Measurements from ENCODE around the gene CGREF1. TPM values are rescaled to one million over a fixed set of nuclear protein-coding genes. Genes with fewer than 3 reads are reported as not detected.

CGREF1 gene, protein sequence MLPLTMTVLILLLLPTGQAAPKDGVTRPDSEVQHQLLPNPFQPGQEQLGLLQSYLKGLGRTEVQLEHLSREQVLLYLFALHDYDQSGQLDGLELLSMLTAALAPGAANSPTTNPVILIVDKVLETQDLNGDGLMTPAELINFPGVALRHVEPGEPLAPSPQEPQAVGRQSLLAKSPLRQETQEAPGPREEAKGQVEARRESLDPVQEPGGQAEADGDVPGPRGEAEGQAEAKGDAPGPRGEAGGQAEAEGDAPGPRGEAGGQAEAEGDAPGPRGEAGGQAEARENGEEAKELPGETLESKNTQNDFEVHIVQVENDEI
- total RNA-seq, result 1 to 10 TPM in 1 of 4 donors, under 1 TPM in 2, not detected in 1; 0.50 to 1.4 (median 0.92) TPM

DNA sequence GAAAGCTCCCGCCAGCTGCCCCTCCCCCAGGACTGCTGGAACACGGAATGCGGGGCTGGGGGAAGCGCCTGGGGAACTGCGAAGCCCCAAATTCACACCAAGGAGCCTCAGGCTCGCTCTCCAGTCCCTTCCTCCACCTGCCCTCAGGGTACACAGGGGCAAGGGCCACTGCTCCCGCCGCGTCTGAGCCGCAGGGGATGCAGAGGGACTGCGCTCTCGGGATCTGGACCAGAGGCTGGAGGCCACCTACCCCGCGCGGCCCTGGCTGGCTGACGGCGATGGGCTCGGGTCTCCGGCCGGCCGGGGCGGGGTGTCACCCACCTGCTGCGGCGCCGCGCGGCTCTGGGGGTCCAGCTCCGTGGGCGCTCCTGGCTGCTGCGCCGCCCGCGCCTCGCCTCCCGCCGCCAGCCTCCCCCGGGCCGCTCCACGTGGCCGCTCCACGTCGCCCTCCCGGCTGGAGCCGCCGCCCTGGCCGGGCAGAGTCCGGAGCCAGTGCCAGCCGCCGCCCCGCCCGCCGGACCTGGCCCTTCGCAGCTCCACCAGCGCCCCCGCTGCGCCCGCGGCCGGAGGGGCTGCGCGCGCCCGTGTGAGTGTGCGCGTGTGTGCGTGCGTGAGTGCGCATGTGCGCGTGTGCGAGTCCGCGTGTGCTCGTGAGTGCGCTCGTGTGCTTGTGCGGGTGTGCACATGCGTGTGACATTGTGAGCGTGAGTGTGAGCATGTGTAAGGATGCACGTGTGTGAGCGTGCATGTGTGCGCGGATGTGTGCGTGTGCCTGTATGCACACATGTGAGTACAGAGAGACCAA is at the start of gene CGREF1:
CGREF1 (minus strand) TSS at position 604 of the 805 bp plus-strand sequence. CDS start 14,762 bp downstream, outside the sequence.
- DNase-seq (ENCODE audit: extremely low spot score), result no peak
- 35% methylated on average over 9 of the region's 84 CpGs for WGBS
- TF ChIP-seq EP300 (IDR thresholded peaks at IDR 0.05), result no peak
- no peak for TF ChIP-seq POLR2AphosphoS5 (IDR thresholded peaks at IDR 0.05)
- TF ChIP-seq, protein P1, sequence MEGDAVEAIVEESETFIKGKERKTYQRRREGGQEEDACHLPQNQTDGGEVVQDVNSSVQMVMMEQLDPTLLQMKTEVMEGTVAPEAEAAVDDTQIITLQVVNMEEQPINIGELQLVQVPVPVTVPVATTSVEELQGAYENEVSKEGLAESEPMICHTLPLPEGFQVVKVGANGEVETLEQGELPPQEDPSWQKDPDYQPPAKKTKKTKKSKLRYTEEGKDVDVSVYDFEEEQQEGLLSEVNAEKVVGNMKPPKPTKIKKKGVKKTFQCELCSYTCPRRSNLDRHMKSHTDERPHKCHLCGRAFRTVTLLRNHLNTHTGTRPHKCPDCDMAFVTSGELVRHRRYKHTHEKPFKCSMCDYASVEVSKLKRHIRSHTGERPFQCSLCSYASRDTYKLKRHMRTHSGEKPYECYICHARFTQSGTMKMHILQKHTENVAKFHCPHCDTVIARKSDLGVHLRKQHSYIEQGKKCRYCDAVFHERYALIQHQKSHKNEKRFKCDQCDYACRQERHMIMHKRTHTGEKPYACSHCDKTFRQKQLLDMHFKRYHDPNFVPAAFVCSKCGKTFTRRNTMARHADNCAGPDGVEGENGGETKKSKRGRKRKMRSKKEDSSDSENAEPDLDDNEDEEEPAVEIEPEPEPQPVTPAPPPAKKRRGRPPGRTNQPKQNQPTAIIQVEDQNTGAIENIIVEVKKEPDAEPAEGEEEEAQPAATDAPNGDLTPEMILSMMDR (IDR thresholded peaks at IDR 0.05), result no peak
- TF ChIP-seq POLR2A (IDR thresholded peaks at IDR 0.05; ENCODE audit: low read depth), result no peak

DNA sequence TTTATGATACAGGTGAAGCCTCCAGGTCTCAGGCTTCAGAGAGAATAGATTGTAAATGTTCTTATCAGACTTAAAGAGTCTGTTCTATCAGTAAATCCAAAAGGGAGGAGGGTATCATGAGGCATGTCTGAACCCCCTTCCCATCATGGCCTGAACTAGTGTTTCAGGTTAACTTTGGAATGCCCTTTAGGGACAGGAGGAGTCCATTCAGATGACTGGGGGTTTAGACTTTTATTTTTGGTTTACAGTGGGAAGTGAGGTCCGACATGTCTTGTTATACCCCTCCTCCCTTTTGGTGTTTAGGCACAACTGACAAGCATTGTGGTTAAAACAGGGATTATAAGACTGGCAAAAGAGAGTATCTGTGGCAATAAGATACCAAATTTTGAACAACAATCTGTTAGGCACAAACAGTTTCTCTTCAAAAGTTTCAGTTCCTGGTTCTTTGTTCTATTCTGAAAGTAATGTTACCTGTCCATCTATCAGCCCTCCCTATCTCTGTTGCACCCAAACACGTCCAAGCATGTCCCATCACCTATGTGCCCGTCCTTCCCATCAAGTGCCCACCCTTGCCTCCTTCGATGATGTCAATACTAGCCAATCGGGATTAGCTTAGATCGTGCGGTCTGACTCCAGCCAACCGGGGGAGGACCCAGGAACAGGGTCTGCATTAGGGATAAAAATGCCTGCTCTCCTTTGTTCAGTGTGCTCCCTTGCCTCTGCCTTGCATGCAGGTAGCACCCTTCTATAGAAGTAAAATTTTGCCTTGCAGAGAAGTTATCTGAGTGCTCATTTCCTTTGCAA is 46.2 kb upstream of the CGREF1 start:
- intact Hi-C loops (cut with DNase I), result no loop called here
- TF ChIP-seq POLR2AphosphoS5 (IDR thresholded peaks at IDR 0.05) (no peak), EP300 (IDR thresholded peaks at IDR 0.05) (no peak), POLR2A (IDR thresholded peaks at IDR 0.05; ENCODE audit: low read depth) (no peak)
- TF ChIP-seq, protein P1 (IDR thresholded peaks at IDR 0.05), result no peak
- Histone ChIP-seq H3K27ac (replicated peaks in 1 of 4) (no peak overlapping the region), H3K4me3 (no peak overlapping the region), H3K27me3 (peaks cover 0 to 10% (median 2%) of the 10 kb centered on the region in 4 donors), H3K4me1 (peaks cover 0 to 6% (median 5%) of the 10 kb centered on the region in 4 donors), H3K36me3 (no peaks in the 10 kb centered on the region), H3K9me3 (no peaks in the 10 kb centered on the region)
- DNase-seq (ENCODE audit: extremely low spot score), result no peak
- 86% methylated on average over 8 of the region's 8 CpGs for WGBS

More for the DNA sequence above, at the start of gene CGREF1:
- Histone ChIP-seq H3K36me3 (no peaks in the 10 kb centered on the region), H3K27ac (replicated peaks in 1 of 4) (no peak within 1 kb of the TSS), H3K27me3 (peaks cover 0 to 41% (median 13%) of the 10 kb centered on the region in 4 donors), H3K4me1 (peaks cover 5 to 23% (median 21%) of the 10 kb centered on the region in 4 donors), H3K9me3 (no peaks in the 10 kb centered on the region), H3K4me3 (peak within 1 kb of the TSS; percentile 43 to 60 (median 48))
- intact Hi-C loops (cut with DNase I), result no loop called here

DNA sequence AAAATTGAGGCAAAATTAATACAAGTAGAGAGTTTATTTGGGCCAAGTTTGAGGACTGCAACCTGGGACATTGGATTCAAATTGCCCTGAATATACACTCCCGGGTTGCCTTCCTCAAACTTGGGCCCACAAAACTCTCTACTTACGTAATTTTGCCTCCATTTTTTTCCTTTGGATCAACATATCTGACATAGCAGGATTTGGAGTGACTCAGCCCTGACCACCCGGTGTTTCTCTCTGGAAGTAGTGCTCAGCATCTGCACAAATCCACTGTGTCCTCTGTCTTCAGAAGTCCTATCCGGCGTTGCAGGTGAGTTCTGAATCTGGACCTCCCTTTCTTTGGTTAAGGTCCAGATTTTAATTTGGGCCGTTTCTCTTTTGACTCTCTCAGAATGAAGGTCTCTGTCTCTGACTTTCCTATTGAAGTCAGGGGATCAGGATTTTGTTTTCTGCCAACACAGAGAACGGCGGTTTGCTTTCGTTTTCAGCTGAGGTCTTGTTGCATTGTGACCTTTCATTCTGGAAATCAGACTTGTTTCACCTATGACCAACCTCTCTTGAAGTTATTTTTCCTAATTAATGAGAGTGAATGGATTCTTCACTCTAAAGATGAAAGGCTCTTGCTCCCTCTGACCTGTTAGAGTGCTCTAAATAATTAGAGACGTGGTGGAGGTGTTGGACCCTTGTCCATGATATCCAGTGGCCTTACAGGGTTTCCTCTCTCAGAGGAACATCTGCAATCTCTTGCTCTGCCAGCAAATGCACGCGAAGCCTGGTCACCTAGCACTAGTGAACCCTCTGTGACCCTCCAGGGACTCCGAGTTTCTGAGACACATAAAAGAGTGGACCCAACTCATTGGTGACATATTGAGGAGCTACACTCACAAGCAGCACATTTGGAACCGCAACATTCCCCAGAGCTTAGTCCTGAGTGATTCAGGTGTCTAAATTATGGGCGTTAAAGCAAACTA is 43.5 kb upstream of the CGREF1 start:
- TF ChIP-seq POLR2A (IDR thresholded peaks at IDR 0.05; ENCODE audit: low read depth), result no peak
- TF ChIP-seq, protein P1 (IDR thresholded peaks at IDR 0.05), result no peak
- TF ChIP-seq EP300 (IDR thresholded peaks at IDR 0.05), result no peak
- no peak for TF ChIP-seq POLR2AphosphoS5 (IDR thresholded peaks at IDR 0.05)
- no peaks in the 10 kb centered on the region for H3K4me1 ChIP-seq
- H3K36me3 ChIP-seq, result no peaks in the 10 kb centered on the region
- H3K4me3 ChIP-seq, result no peak overlapping the region
- WGBS, result 83% methylated on average over 15 of the region's 15 CpGs
- no peak for DNase-seq (ENCODE audit: extremely low spot score)
- no peak overlapping the region for H3K27ac ChIP-seq (replicated peaks in 1 of 4)
- intact Hi-C loops (cut with DNase I), result no loop called here
- no peaks in the 10 kb centered on the region for H3K9me3 ChIP-seq
- no peaks in the 10 kb centered on the region for H3K27me3 ChIP-seq

DNA sequence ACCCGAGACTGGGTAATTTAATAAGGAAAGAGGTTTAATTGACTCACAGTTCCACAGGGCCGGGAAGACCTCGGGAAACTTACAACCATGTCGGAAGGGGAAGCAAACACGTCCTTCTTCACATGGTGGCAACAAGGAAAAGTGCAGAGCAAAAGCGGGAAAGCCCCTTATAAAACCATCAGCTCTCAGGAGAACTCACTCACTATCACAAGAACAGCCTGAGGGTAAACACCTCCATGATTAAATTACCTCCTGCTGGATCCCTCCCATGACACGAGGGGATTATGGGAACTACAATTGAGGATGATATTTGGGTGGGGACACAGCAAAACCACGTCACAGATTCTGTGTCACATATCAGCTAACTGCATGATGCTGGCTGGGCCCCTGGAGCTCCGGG is 41.3 kb upstream of the CGREF1 start:
- no peak for DNase-seq (ENCODE audit: extremely low spot score)
- Histone ChIP-seq H3K27me3 (peaks cover 0 to 3% (median 0%) of the 10 kb centered on the region in 4 donors), H3K9me3 (no peaks in the 10 kb centered on the region), H3K27ac (replicated peaks in 1 of 4) (no peak overlapping the region), H3K4me1 (no peaks in the 10 kb centered on the region), H3K4me3 (no peak overlapping the region), H3K36me3 (no peaks in the 10 kb centered on the region)
- 86% methylated on average over 9 of the region's 9 CpGs for WGBS
- no peak for TF ChIP-seq POLR2A (IDR thresholded peaks at IDR 0.05; ENCODE audit: low read depth)
- no peak for TF ChIP-seq EP300 (IDR thresholded peaks at IDR 0.05)
- TF ChIP-seq, protein P1 (IDR thresholded peaks at IDR 0.05), result no peak
- TF ChIP-seq POLR2AphosphoS5 (IDR thresholded peaks at IDR 0.05), result no peak
- intact Hi-C loops (cut with DNase I), result no loop called here
